Thoracic aorta endothelial cell (primary cell): ENCODE measurements around the gene HBE1. TPM values are rescaled to one million over a fixed set of nuclear protein-coding genes. Genes with fewer than 3 reads are reported as not detected.

ENCODE experiments used
- total RNA-seq: library from RNA; depleted of rRNA; stranded (reverse); fragments of >200 nt; gene quantifications from 2 replicates; pipeline ENCODE4 v1.2.3, GENCODE V29; 2012

HBE1 gene
- not detected in 2 replicates for total RNA-seq

DNA sequence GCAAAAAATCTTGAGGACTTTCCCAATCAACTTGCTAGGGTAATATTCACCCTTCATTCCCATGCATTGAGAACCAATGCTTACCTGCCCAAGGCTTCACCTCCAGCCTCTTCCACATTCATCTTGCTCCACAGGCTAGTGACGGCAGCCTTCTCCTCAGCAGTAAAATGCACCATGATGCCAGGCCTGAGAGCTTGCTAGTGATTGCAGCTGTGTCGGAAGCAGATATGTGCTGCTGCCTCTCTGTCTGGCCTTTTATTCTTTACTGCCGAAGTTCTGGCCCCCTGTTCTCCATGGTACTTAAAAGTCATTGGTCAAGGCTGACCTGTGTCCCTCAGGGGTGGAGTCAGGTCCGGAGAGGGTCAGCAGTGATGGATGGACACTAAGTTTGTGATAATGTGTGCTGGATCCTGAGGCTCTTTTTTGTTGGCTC, at the start of gene HBE1:
HBE1 (minus strand) TSS at position 231 of the 433 bp plus-strand sequence; CDS start at position 176, 55 bp downstream.

DNA sequence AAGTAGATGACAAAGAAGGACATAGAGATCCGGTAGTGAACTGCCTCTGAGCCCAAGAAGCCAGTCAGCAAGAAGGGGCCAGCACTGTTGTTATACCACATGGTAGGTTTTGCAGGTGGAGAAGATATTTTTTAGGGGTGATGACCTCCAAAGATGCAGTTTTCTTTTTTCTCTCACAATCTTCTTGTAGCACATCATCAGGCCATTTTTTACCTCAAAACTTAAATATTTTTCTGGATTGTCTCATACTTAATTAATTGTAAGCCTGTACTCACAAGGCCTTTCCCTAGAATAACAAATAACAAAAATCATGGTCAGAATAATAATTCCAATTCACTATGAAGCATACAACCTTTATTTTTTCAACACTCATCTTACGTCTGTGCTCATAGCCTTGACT, 32.1 kb upstream of the HBE1 start, which contains the start of gene OR51B4:
OR51B4 (minus strand) TSS at position 101 of the 400 bp plus-strand sequence; CDS start at position 101, 0 bp downstream.

DNA sequence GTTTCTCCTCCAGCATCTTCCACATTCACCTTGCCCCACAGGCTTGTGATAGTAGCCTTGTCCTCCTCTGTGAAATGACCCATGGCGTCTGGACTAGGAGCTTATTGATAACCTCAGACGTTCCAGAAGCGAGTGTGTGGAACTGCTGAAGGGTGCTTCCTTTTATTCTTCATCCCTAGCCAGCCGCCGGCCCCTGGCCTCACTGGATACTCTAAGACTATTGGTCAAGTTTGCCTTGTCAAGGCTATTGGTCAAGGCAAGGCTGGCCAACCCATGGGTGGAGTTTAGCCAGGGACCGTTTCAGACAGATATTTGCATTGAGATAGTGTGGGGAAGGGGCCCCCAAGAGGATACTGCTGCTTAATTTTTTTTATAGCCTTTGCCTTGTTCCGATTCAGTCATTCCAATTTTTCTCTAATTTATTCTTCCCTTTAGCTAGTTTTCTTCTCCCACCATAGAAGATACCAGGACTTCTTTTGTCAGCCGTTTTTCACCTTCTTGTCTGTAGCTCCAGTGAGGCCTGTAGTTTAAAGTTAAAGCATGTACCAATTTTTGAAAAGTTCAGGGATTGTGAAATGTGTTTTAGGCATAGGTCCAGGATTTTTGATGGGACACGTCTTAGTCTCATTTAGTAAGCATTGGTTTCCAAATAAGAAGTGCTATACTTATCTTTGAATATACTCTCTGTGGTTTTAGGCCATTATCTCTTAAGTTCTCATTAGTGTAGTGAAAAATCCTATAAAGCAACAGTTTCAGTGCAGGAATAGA, 14.9 kb downstream of the HBE1 start, which contains the start of gene HBG2:
HBG2 (minus strand) TSS at position 136 of the 768 bp plus-strand sequence; CDS start at position 83, 53 bp downstream.

GRCh38 chr11:5249807-5250396, 19.8 kb downstream of the HBE1 start, which contains the start of gene HBG1:
Gene HBG1, minus strand, starts transcription at chr11:5249857. Its CDS starts 53 bp downstream, at chr11:5249804.

DNA sequence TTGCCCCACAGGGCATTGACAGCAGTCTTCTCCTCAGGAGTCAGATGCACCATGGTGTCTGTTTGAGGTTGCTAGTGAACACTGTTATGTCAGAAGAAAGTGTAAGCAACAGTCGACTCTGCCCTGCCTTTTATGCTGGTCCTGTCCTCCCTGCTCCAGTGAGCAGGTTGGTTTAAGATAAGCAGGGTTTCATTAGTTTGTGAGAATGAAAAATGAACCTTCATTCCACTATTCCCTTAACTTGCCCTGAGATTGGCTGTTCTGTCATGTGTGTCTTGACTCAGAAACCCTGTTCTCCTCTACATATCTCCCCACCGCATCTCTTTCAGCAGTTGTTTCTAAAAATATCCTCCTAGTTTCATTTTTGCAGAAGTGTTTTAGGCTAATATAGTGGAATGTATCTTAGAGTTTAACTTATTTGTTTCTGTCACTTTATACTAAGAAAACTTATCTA, 35.3 kb downstream of the HBE1 start, which contains the start of gene HBD:
HBD (minus strand) TSS at position 103 of the 454 bp plus-strand sequence; CDS start at position 53, 50 bp downstream.

GRCh38 chr11:5226732-5227310, 42.9 kb downstream of the HBE1 start, which contains the start of gene HBB:
Gene HBB, minus strand, starts transcription at chr11:5227071. Its CDS starts 50 bp downstream, at chr11:5227021.

Other genes with a start within 250 kb of the HBE1 start
- gene OR52J3, start 223.4 kb downstream of the HBE1 start, total RNA-seq: not detected in 2 replicates
- not detected in 2 replicates for gene OR52E2, start 210.3 kb downstream of the HBE1 start, total RNA-seq
- gene OR52E1, start 200.4 kb downstream of the HBE1 start, total RNA-seq: not detected in 2 replicates
- gene OR52A5, start 131.6 kb downstream of the HBE1 start, total RNA-seq: not detected in 2 replicates
- not detected in 2 replicates for gene OR52A1, start 115.2 kb downstream of the HBE1 start, total RNA-seq
- not detected in 2 replicates for gene OR51V1, start 69.3 kb downstream of the HBE1 start, total RNA-seq
- gene HBB, start 42.9 kb downstream of the HBE1 start, total RNA-seq: not detected in 2 replicates
- not detected in 2 replicates for gene HBD, start 35.5 kb downstream of the HBE1 start, total RNA-seq
- not detected in 2 replicates for gene HBG1, start 20.1 kb downstream of the HBE1 start, total RNA-seq
- not detected in 2 replicates for gene HBG2, start 15.2 kb downstream of the HBE1 start, total RNA-seq
- gene OR51B4, start 32.0 kb upstream of the HBE1 start, total RNA-seq: not detected in 2 replicates
- gene OR51B2, start 54.4 kb upstream of the HBE1 start, total RNA-seq: not detected in 2 replicates
- gene OR51B5, start 73.6 kb upstream of the HBE1 start, total RNA-seq: not detected in 2 replicates
- gene OR51B6, start 81.6 kb upstream of the HBE1 start, total RNA-seq: not detected in 2 replicates
- not detected in 2 replicates for gene OR51M1, start 113.9 kb upstream of the HBE1 start, total RNA-seq
- not detected in 2 replicates for gene OR51Q1, start 152.2 kb upstream of the HBE1 start, total RNA-seq
- not detected in 2 replicates for gene OR51I1, start 171.6 kb upstream of the HBE1 start, total RNA-seq
- gene OR51I2, start 179.4 kb upstream of the HBE1 start, total RNA-seq: not detected in 2 replicates
- not detected in 2 replicates for gene OR52D1, start 218.7 kb upstream of the HBE1 start, total RNA-seq
- not detected in 2 replicates for gene UBQLN3, start 240.0 kb upstream of the HBE1 start, total RNA-seq
- gene UBQLNL, start 246.8 kb upstream of the HBE1 start, total RNA-seq: 0.07 TPM in 1 of 2 replicates, not detected in the other